ENCODE results near the gene DYRK3.

DYRK3 gene

DNA sequence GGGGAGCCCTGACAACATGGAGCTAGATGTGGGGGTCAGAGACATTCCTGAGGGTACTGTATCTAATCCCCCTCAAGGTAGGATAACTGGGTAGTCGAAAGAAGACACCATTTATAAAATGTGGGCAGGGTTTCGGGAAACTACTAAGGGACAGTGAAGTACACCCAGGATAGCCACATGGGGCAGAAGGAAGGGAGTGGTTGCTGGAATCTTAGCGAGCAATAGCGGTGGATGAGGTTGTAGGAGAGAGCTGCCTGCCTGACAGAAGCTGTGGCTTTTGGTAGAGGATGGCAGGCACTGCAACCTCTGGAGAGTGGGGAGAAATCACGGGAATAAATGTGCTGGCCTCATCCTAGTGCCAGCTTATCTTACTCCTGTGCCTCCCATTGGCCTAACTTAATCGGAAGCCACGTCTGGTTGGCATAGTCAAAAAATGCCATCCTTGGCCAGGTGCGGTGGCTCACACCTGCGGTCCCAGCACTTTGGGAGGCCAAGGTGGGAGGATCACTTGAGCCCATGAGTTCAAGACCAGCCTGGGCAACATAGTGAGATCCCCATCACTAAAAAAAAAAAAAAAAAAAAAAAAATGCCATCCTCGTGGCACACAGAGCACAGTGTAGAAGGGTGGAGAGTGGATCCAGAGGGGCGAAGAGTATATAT is 26.0 kb downstream of the DYRK3 start:
- DNase-seq: no peak

DNA sequence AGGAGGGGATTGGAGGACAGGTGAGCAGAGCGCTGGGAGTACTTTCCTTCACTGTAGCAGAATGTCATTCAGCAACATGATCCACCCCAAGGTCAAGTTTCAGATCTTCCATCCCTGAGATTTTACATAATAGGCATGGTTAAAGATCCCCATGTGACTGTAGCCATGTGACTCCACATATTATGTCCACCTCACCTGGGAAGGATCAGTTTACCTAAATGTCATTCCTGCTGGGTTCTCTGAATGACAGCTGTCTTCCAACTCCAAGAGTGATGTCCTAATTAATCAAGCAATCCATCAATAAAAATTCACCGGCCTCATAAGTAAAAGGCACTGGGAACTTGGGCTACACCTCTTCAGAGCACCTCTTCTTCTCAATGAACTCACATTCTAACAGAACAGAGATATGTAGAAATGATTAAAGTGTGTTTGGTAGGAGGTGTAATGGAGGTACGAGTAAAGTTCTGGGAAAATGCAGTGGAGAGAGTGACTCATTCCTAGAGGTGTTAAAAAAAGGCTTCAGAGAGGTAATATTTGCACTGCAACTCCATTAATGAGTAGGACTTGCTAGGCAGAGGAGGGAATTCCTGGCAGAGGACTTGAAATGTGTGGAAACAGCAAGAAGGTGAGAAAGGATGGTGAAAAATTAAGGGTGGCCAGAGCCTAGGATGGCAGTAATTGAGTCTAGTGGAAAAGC is 27.2 kb downstream of the DYRK3 start:
- no peak for DNase-seq

DNA sequence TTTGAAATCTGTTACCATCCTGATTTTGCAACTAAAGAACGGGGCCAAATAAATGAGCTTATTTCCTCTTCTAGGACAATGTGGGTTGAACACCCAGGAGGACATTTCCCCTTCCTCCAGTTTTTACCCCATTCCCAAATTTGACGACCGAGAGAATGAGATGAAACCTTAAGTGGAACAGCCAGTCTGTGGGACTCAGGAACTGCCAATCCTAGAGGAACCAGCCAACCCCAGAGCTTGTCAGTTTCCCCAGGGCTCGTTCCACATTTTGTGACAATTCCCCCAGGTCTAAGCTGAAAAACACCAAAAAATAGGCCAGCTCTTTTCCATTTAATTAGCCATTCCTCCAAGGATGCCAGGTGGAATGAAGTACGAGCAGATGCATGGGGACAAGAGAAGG is 28.0 kb downstream of the DYRK3 start:
- DNase-seq: peak in 2 of 3 donors; percentile 41 to 43

DNA sequence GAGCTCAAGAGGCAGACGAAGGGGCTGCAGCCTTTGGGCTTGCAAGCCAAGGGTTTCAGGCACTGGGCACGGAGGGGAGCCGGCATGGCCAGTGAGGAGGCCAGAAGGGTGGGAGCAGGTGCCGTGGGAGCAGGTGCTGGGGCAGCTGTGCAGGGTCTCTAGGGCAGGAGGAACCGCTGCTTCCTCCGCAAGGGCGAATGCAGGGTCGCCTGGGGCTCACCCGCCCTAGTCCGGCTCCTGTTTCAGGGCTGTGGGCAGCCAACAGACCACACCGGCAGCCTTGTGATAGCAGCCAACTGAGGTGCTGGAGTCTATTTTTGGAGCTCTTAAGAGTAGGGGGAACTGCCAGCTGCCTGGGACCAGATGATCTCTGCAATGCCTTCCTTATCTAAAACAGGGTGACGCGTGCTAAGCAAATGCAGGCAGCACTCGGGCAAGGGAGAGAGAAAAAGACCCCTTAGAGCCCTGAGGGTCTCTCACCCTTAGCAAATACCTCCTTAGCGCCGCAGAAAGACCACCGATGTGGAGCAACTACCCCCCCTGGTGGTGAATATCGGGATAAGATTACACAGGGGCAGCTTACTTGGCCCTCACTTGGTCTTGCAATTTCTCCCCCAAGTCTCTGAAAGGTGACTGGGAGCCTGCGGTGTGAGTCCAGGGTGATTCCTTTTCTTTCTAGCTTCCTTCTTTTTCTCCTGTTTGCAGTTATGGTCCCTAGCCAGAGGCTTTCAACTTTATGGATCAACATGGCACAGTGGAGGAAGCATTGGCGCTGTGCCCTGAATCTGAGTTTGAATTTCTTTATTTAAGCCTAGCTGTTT is 28.7 kb downstream of the DYRK3 start:
- DNase-seq: peak; percentile 71 to 85 (median 81)

DNA sequence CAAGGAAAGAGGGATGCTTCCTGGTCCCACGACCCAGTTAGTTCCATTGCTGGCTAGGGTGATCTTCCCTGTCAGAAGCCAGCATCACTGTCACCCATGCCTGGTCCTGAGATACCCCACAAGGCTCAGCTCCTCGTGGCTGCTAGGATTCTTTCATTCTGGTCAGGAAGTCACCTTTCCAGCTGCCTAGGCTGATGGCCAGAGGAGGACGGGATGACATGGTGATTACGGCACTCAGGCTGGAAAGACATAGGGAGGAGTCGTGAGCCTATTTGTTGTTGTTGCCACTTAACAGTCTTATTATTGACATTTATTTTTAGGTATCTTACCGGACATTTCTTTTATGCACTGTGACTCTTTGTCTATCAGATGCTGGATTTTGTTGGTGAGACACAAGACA is 29.4 kb downstream of the DYRK3 start:
- no peak for DNase-seq

DNA sequence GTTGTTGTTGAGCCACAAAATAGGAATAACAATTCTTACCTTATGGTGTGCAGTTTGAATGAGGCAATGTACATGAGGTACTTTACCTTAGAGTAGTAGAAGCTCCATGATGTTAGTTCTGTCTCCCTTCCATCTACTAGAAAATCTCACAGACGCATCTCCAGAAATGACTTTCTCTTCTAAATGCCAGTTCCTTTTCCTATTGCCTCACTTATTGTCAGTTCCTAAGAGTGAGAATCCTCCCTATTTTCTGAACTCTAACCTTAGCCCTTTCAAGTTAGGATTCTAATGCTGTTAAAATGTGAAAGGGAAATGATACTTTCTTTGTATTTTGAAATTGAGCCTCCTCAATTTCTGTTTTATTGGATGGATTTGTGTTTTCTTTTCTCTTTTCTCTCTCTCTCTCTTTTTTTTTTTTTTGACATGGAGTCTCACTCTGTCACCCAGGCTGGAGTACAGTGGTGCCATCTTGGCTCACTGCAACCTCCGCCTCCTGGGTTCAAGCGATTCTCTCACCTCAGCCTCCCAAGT is 30.8 kb downstream of the DYRK3 start:
- DNase-seq: peak in 2 of 3 donors; percentile 51 to 56

DNA sequence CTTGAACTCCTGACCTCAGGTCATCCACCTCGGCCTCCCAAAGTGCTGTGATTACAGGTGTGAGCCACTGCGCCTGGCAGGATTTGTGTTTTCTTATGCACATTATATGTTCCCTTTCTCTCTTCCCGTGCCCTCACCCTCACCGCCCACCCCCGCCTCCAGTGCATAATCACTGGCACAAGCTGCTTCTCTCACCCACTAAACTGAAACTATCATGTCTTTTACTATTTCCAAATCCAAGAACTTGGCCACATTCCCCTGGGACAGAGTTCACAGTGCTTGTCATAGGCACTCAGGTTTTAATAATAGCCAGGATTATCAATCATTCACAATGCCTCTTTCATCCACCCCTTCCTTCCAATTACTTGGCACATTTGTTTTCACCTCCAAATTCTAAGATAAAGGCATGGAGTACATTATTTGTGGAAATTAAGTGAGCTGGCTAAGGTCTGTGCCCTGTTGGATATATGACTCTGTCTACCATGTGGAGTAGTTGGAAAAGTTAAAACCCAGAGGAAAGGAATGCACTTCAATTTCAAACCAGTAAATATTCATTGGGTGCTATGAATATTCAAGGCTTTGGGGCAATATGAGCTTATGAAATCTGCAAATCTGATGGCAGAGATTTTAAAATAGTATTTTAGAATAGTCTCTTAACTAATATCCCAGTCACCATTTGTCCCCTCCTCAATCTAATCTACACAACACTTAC is 31.8 kb downstream of the DYRK3 start:
- peak; percentile 49 to 67 (median 53) for DNase-seq

DNA sequence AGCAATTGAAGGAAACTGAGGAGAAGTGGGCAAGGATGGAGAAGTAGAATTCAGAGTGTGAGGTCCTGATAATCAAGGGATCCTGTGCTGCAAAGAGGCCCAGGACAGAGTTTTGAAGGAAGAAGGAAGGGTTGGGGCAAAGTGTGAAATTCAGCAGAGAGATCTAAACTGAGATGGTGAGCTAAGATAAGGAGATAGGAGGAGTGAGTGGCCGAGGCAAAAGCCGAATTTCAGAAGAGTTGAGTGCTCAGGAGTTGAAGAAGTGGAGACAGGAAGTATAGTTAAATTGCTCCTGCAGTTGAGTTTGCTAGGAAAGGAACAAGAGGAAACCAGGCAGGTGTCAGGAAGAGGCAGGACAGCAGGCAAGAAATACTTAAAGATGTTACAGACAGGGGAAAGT is 33.0 kb downstream of the DYRK3 start:
- DNase-seq: no peak

DNA sequence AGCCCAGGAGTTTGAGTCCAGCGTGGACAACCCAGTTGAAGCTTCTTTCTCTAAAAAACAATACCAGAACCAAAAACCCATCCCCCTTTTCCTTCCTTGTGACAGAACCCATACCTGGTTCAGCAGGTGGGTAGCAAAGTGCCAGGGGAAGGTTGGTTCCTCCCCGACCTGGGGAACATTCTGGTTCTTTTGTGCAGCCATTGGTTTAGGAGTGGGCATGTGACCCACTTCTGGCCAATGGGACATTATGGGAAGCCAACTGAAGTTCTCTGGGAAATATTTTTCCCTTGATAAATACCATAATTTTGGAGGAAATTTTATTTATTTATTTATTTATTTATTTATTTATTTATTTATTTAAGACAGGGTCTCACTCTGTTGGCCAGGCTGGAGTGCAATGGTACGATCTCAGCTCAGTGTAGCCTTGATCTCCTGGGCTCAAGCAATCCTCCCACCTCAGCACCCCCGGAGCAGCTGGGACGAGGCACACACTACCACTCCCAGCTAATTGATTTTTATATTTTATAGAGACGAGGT is 33.6 kb downstream of the DYRK3 start:
- DNase-seq: no peak

DNA sequence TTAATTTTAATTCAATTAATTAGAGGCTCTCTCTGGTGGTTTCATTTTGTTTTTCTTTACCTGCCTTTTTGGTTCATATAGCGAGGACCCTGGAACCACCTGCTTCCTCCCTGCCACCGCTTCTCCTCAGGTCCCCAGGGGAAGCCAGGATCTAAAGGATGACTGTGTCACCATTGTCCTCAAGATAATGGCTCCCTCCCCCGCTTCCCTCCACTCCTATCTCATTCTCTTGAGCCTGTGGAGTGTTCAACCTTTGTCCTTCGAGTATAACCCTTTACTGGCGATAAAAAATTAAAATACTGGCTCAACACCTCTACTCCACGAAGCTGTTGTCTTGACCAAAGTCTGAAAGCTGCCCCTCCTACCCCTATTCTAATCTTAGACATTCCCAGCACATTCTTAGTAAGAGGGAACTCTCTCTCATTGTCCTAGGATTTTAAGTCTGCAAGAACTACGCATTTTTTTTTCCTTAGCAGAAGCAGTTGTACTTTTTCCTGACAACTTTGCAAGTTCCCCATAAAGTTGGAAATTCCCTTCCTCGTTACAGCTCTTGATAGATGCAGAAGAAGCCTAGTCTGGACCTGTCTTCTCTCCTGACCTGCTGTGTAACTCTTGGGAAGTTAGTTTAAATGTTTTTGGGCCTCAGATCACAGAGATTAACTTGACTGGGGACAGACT is 36.8 kb downstream of the DYRK3 start:
- peak; percentile 75 to 92 (median 88) for DNase-seq

DNA sequence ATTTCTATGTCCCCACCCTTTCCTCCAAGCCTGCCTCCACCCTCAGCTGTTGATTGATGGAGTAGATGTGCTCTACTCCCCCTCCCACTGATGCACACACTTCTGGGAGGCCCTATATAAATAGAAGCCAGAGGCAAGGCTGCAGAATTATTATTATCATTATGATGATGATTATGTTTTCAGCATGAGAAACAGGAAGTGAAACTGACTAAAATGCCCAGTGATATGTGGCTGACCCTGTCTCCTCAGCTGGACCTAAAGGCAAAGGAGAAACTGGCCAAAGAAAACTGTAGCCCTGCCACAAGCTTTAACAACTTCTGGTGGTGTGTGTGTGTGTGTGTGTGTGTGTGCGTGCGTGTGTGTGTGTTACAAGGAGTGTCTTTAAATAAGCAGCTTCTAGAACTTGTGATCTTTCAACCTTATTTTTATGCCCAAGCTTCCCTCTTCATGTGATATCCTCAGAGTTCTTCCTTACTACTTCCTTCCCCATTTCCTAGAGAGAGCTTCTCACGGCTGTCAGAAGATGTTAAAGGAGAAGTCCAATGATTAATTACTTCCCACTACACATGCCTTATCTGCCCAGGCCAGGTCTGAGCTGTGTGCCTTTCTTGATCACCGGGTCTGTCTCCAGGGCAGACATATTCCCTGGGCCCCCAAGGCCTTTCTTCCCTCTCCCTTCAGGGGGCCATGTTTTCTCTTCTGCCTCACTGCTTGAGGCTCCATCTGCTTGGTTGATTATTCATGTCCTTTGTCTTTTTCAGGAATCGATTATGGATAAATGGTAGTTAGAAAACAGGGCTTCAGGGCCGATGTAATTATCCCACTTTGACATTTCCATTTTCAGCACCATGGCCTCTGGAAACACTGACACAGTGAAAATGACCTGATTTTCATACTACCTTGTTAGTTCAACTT is 37.8 kb downstream of the DYRK3 start:
- peak; percentile 68 to 85 (median 83) for DNase-seq

DNA sequence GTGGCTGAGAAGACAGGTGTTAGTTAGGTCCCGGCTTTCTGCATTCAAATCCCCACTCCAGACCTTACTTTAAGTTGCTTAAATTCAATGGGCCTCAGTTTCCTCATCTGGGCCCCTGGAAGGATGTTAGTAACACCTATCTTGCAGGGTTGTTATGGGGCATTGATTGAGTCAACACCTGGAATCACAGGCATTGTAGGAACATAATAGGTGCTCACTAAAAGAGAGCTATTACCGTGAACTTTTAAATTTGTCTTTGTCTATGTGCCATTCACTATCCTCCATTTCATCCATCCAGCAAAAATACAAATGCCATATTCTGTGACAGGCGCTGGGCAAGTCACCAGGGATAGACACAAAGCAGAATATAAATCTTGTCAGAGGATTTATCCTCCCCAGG is 38.9 kb downstream of the DYRK3 start:
- DNase-seq: no peak

DNA sequence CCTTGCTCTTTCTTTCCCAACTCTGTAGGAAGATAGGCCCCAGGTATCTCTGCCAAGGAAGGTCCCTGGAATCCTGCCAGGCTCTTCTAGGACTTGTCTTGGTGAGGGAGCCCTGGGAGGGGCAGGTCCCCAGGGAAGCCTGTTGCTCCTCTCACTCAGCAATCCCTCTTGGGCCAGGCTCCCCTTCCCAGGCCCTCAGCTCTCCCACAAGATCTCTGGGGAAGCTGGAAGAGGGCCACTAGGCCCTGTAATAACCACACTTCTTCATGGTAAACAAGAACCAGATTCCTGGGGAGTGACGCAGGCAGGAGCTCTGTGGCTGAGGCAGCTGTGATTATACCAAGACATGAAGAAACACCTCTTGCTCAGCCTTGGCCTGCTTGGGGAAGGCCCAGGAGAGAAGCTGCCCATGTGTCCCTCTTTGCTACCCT is 39.4 kb downstream of the DYRK3 start:
- peak; percentile 42 to 50 (median 49) for DNase-seq

DNA sequence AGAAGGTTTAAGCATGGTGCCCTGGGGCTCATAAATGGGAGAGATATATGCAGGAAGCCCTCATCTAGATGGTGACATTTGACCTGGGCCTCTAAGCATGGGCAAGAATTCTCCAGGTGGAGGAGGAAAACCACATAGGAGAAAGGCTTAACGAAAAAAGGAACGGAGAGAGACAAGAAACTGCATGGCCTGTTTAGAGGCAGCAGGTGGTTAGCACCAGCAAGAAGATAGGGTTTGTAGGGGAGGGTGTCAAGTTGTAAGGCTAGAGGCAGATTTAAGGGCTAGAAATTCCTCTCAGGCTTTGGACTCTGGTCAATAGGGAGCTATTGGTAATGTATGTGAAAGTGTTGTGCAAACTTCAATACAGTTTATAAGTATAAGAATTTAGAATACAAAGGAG is 41.2 kb downstream of the DYRK3 start:
- DNase-seq: no peak

DNA sequence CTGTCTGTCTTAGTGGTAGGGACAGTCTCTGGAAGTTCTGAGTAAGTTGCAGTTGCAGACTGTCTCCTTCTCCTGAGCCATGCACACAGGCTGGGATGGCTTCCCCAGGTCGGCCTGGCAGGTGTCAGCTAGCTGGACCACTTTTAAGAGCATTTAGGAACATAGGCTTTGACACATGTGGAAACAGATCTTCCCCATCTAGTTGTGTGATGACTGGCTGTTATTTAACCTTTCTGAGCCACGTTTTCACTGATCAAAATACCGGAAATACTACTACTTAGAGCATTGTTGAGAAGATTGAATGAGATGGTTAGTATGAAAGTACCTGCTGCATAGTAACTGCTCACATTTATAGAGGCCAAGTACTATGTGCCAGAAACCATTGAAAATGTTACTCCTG is 43.2 kb downstream of the DYRK3 start:
- DNase-seq: no peak

DNA sequence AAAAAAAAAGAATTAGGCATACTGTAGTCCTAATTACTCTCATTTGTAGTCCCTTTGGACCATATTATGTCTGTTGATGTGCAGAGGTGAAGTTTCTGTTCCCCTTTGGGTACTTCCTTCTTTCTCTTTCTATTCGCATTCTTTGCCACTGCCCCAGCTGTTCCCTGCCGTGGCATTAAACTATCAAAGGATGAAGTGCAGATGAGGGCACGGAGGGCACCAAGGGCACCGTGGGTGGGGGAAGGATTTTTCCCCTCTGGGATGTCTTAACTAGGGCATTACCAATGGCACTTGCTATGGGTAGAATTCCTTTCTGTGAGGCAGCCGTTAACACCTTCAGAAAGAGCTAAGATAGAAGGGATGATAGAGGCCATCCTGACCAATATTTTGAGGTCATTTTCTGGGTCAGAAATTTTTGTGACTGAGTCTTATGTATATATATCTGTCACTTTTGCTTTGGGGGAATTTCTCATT is 44.4 kb downstream of the DYRK3 start:
- peak; percentile 90 to 94 (median 91) for DNase-seq

DNA sequence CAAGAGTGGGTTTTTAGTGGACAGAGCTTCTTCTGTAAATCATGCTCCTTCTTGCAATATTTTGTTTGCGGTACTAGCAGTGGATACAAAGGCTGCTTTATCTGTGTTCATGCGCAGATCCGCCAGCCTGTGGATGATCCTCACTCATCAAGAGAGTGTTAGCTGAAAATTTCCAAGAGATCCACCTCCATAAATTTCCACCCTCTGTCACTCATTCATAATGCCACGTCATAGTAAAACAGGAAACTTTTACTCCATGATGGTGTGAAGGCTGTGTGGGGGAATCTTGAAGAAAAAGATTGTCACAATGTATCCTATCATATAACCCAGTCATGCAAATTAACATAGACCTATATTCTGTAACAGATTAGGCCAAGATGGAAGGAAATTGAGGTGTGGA is 44.9 kb downstream of the DYRK3 start:
- peak; percentile 66 to 86 (median 83) for DNase-seq

DNA sequence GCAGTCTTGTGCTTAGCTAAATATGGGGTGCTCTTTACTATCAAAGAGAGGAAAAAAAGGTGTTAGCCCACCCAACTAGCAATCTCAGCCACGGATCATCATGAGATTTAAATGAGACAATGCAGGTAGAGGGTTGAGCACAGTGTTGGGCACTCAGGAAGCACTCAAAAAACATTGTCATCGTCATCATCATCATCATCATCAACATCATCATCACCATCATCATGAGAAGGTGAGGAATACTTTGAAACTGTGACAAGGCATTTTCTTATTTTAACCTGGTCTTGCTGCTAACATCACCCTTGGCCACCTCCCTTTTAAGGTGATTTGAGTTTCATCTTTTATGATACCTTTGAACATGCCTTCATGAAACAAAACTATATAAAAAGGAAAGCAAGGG is 46.0 kb downstream of the DYRK3 start:
- DNase-seq: no peak

DNA sequence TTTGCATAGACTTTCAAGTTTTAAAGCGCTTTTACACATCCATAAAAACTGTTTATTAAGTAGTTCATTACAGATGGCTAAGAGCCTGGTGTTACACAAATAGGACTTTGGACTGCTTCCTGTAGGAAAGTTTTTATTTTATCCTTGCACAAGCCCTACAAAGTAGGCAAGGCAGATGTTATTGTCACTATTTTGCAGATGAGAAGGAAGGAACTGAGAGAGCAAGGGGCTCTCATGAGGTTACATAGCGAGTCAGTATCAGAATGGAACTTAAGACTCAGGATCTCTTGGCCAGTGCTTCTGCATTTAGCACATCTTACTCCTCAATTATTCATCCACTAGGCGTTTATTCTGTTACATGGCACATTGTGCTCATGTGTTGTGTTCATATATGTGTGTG is 46.8 kb downstream of the DYRK3 start:
- DNase-seq: peak; percentile 34 to 56 (median 38)

DNA sequence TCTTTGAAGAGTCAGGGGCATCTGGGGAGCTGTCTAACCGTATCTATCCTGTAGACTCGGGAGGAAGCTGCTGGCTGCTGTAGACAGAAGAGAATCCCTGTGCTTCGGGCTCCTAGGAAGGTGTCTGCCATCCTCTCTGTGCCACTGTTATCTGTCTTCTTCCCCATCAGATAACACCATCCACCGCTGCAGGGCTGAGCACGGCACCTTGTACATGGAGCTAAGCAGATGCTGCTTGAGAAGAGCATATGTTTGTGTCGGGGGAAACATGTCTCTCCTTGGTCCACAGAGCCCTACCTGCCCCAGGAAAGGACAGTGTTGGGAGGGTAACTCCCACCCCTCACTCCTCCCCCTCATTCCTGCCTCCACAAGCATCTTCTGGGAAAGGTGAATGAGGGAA is 48.0 kb downstream of the DYRK3 start:
- no peak for DNase-seq

DNA sequence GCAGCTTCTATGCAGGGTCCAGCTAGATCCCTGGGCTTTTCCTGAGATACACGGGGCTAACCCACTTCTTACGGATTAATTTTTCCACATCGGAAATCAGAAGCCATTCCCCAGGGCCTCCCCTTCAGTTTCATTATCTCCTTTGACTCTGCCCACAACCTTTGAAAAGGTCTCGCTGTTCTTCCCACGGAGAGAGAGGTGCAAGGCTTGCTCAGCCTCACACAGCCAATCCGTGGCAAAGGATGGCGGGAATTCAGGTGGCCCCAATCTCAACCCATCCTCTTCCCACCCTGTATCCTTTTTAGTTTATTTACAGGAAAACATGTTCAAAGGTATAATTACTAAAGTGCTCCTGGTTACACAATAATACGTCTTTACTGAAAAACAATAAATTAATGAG is 48.7 kb downstream of the DYRK3 start:
- no peak for DNase-seq

All from suppressor macrophage treated with lipopolysaccharide for 1 hour (primary cell).